HEK293 (cell line): ENCODE data around the gene BTBD9.

Source experiments
- CTCF ChIA-PET: fragments of 350-600 bp; formaldehyde crosslinking; extraction: SDS; loops from one replicate; lab custom pipeline; 2021; ENCODE audit warnings: antibody characterized with exemption; lab: Yijun Ruan, JAX
- POLR2A ChIA-PET: fragments of 300-600 bp; formaldehyde crosslinking; extraction: SDS; loops from one replicate; lab custom pipeline; 2020; ENCODE audit warnings: antibody characterized with exemption, inconsistent platforms; lab: Yijun Ruan, JAX
- H3K27ac ChIP-seq: fragments of 200-500 bp; sonication (Bioruptor generic); 2 replicates; pipeline ENCODE4 v1.5.1; 2014; ENCODE audit warnings: low read depth, low read length, control low read depth, inconsistent platforms; ENCODE audit errors: extremely low read depth
- H3K36me3 ChIP-seq, 2 experiments: fragments of 200-500 bp in 1 of 2; sonication (Bioruptor generic) in 1 of 2; 1 replicate in 1 of 2; 2 replicates in 1 of 2; pipeline ENCODE4 v1.5.1; 2014 to 2017; ENCODE audit warnings: inconsistent platforms in 2 of 2, low read length in 2 of 2; ENCODE audit not compliant: control insufficient read depth in 2 of 2, insufficient read depth in 1 of 2
- H3K4me1 ChIP-seq: fragments of 200-500 bp; sonication (Bioruptor generic); 2 replicates; pipeline ENCODE4 v1.5.1; 2014; ENCODE audit warnings: mild to moderate bottlenecking, low read length, inconsistent platforms; ENCODE audit not compliant: control insufficient read depth, insufficient read depth
- H3K4me3 ChIP-seq: 2 replicates; pipeline ENCODE4 v1.5.1; 2011; ENCODE audit warnings: low read depth, mild to moderate bottlenecking, control low read depth, low read length, moderate library complexity
- H3K9me3 ChIP-seq: fragments of 200-500 bp; sonication (Bioruptor generic); 2 replicates; pipeline ENCODE4 v1.5.1; 2014; ENCODE audit warnings: low read depth, low read length, inconsistent platforms; ENCODE audit not compliant: control insufficient read depth, insufficient read depth
- GLIS1 ChIP-seq: fragments of 450-650 bp; formaldehyde crosslinking; IDR thresholded peaks from 2 replicates; pipeline ENCODE4 v1.5.1; 2016; ENCODE audit warnings: missing biosample characterization, missing genetic modification characterization
- GLIS2 ChIP-seq: fragments of 450-650 bp; formaldehyde crosslinking; IDR thresholded peaks from 2 replicates; pipeline ENCODE4 v1.5.1; 2016; ENCODE audit warnings: missing biosample characterization, missing genetic modification characterization
- IKZF3 ChIP-seq: fragments of 450-650 bp; IDR thresholded peaks from 2 replicates; pipeline ENCODE4 v1.5.0; 2018; ENCODE audit warnings: missing biosample characterization, mild to moderate bottlenecking, missing genetic modification characterization, moderate library complexity
- MEIS1 ChIP-seq: sonication (generic); formaldehyde crosslinking; IDR thresholded peaks from 2 replicates; pipeline ENCODE4 v1.8.1; 2022; ENCODE audit warnings: missing genetic modification reagents, mild to moderate bottlenecking, borderline replicate concordance
- SCRT1 ChIP-seq: fragments of 450-650 bp; formaldehyde crosslinking; IDR thresholded peaks from 2 replicates; pipeline ENCODE4 v1.5.1; 2016; ENCODE audit warnings: missing biosample characterization, missing genetic modification characterization, borderline replicate concordance
- ZBTB8A ChIP-seq: fragments of 450-650 bp; formaldehyde crosslinking; IDR thresholded peaks from 2 replicates; pipeline ENCODE4 v1.5.1; 2016; ENCODE audit warnings: missing biosample characterization, missing genetic modification characterization
- ZNF133 ChIP-seq: fragments of 450-650 bp; formaldehyde crosslinking; IDR thresholded peaks from 2 replicates; pipeline ENCODE4 v1.5.1; 2016; ENCODE audit warnings: missing biosample characterization, missing genetic modification characterization
- ZNF16 ChIP-seq: fragments of 450-650 bp; formaldehyde crosslinking; IDR thresholded peaks from 2 replicates; pipeline ENCODE4 v1.5.1; 2016; ENCODE audit warnings: low read depth, missing biosample characterization, missing genetic modification characterization
- ZNF19 ChIP-seq: fragments of 450-650 bp; formaldehyde crosslinking; IDR thresholded peaks from 2 replicates; pipeline ENCODE4; 2016; ENCODE audit warnings: missing biosample characterization, missing genetic modification characterization, low read depth
- ZNF214 ChIP-seq: fragments of 450-650 bp; formaldehyde crosslinking; IDR thresholded peaks from 2 replicates; pipeline ENCODE4 v1.5.1; 2017; ENCODE audit warnings: missing biosample characterization, mild to moderate bottlenecking, missing genetic modification characterization, borderline replicate concordance
- ZNF23 ChIP-seq: fragments of 450-650 bp; formaldehyde crosslinking; IDR thresholded peaks from 2 replicates; pipeline ENCODE4 v1.5.1; 2016; ENCODE audit warnings: missing biosample characterization, missing genetic modification characterization, borderline replicate concordance
- ZNF248 ChIP-seq: fragments of 450-650 bp; formaldehyde crosslinking; IDR thresholded peaks from 2 replicates; pipeline ENCODE4 v1.5.1; 2017; ENCODE audit warnings: missing biosample characterization, missing genetic modification characterization
- ZNF366 ChIP-seq: fragments of 450-650 bp; formaldehyde crosslinking; conservative IDR thresholded peaks from 2 replicates; pipeline ENCODE4 v1.5.1; 2016; ENCODE audit warnings: missing biosample characterization, missing genetic modification characterization
- ZNF391 ChIP-seq: fragments of 450-650 bp; formaldehyde crosslinking; IDR thresholded peaks from 2 replicates; pipeline ENCODE4 v1.5.1; 2016; ENCODE audit warnings: low read depth, missing biosample characterization, missing genetic modification characterization, borderline replicate concordance
- ZNF433 ChIP-seq: fragments of 450-650 bp; formaldehyde crosslinking; IDR thresholded peaks from 2 replicates; pipeline ENCODE4 v1.5.1; 2016; ENCODE audit warnings: missing biosample characterization, missing genetic modification characterization, low read depth
- ZNF548 ChIP-seq: fragments of 450-650 bp; formaldehyde crosslinking; IDR thresholded peaks from 2 replicates; pipeline ENCODE4 v1.5.1; 2016; ENCODE audit warnings: missing biosample characterization, missing genetic modification characterization
- ZNF549 ChIP-seq: fragments of 450-650 bp; IDR thresholded peaks from 2 replicates; pipeline ENCODE4 v1.5.1; 2018; ENCODE audit warnings: missing biosample characterization, missing genetic modification characterization, mild to moderate bottlenecking, inconsistent platforms, moderate library complexity
- ZNF555 ChIP-seq: fragments of 450-650 bp; formaldehyde crosslinking; conservative IDR thresholded peaks from 2 replicates; pipeline ENCODE4 v1.5.1; 2017; ENCODE audit warnings: missing biosample characterization, mild to moderate bottlenecking, missing genetic modification characterization, inconsistent platforms
- ZNF560 ChIP-seq: fragments of 450-650 bp; formaldehyde crosslinking; IDR thresholded peaks from 2 replicates; pipeline ENCODE4 v1.5.1; 2017; ENCODE audit warnings: missing biosample characterization, missing genetic modification characterization, borderline replicate concordance
- ZNF624 ChIP-seq: fragments of 450-650 bp; formaldehyde crosslinking; IDR thresholded peaks from 2 replicates; pipeline ENCODE4 v1.5.1; 2017; ENCODE audit warnings: missing biosample characterization, missing genetic modification characterization
- ZNF626 ChIP-seq: fragments of 450-650 bp; sonication (Bioruptor Pico); formaldehyde crosslinking; IDR thresholded peaks from 2 replicates; pipeline ENCODE4 v1.5.1; 2018; ENCODE audit warnings: missing biosample characterization, missing genetic modification characterization, inconsistent platforms
- ZNF837 ChIP-seq: fragments of 450-650 bp; formaldehyde crosslinking; IDR thresholded peaks from 2 replicates; pipeline ENCODE4 v1.5.1; 2016; ENCODE audit warnings: missing biosample characterization, missing genetic modification characterization
- ZSCAN16 ChIP-seq: fragments of 450-650 bp; formaldehyde crosslinking; IDR thresholded peaks from 2 replicates; pipeline ENCODE4 v1.5.1; 2016; ENCODE audit warnings: missing biosample characterization, missing genetic modification characterization
- TF ChIP-seq, protein P1 (sequence below): fragments of 450-650 bp; formaldehyde crosslinking; IDR thresholded peaks from 2 replicates; pipeline ENCODE4; 2016; ENCODE audit warnings: missing biosample characterization, missing genetic modification characterization
- TF ChIP-seq, protein P2 (sequence below): fragments of 450-650 bp; formaldehyde crosslinking; IDR thresholded peaks from 2 replicates; pipeline ENCODE4 v1.5.1; 2017; ENCODE audit warnings: missing biosample characterization, missing genetic modification characterization
- TF ChIP-seq, protein P3 (sequence below): fragments of 450-650 bp; formaldehyde crosslinking; IDR thresholded peaks from 2 replicates; pipeline ENCODE4 v1.5.1; 2016; ENCODE audit warnings: missing biosample characterization, missing genetic modification characterization
- TF ChIP-seq, protein P4 (sequence below): fragments of 450-650 bp; formaldehyde crosslinking; conservative IDR thresholded peaks from 2 replicates; pipeline ENCODE4 v1.5.1; 2016; ENCODE audit warnings: low read depth, missing biosample characterization, missing genetic modification characterization

BTBD9 gene

DNA sequence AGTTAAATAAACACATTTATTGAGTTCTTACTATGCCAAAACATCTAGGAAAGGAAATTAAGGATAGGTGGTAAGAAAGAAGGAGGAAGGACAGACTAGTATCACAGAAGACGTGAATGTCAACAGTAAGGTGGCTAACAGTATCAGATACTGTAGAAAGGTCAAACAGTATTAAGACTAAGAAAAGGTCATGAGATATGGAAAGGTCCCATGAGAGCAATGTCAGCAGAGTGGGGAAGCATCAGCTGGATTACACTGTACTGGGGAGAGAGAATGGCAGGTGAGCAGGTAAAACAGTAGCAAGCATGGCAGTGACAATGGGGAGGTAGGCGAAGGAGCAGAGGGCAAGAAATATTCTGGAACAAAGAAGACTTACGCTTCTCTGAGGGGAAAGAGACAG, 45.2 kb upstream of the BTBD9 start:
- POLR2A ChIA-PET = no interaction called here
- Histone ChIP-seq H3K36me3 (peaks cover 59 to 78% of the 10 kb centered on the region in 2 experiments), H3K9me3 (no peaks in the 10 kb centered on the region), H3K27ac (no peak overlapping the region), H3K4me1 (0 out of 2 replicates have a peak, but pooled peaks cover 5% of the 10 kb centered on the region)
- CTCF ChIA-PET = interaction anchor here (0.6 to 1.3 kb wide), 2 partner anchors 12 to 15 kb away, joined by 3 read pairs; no protein-coding TSS in a partner anchor
- TF ChIP-seq ZNF391 (tag by site-specific recombination) = no peak
- TF ChIP-seq ZBTB8A (tag by site-specific recombination) = no peak
- TF ChIP-seq ZNF837 (tag by site-specific recombination) = no peak
- TF ChIP-seq IKZF3 = no peak
- no peak for TF ChIP-seq ZNF23
- TF ChIP-seq ZSCAN16 (tag by site-specific recombination) = no peak
- TF ChIP-seq, protein P1, sequence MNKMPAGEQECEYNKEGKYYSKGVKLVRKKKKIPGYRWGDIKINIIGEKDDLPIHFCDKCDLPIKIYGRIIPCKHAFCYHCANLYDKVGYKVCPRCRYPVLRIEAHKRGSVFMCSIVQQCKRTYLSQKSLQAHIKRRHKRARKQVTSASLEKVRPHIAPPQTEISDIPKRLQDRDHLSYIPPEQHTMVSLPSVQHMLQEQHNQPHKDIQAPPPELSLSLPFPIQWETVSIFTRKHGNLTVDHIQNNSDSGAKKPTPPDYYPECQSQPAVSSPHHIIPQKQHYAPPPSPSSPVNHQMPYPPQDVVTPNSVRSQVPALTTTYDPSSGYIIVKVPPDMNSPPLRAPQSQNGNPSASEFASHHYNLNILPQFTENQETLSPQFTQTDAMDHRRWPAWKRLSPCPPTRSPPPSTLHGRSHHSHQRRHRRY (tag by site-specific recombination) = no peak
- TF ChIP-seq ZNF548 (tag by site-specific recombination) = no peak
- TF ChIP-seq, protein P2, sequence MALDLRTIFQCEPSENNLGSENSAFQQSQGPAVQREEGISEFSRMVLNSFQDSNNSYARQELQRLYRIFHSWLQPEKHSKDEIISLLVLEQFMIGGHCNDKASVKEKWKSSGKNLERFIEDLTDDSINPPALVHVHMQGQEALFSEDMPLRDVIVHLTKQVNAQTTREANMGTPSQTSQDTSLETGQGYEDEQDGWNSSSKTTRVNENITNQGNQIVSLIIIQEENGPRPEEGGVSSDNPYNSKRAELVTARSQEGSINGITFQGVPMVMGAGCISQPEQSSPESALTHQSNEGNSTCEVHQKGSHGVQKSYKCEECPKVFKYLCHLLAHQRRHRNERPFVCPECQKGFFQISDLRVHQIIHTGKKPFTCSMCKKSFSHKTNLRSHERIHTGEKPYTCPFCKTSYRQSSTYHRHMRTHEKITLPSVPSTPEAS (tag by site-specific recombination) = no peak
- no peak for TF ChIP-seq MEIS1
- TF ChIP-seq GLIS1 (tag by site-specific recombination) = no peak
- TF ChIP-seq ZNF555 (tag by site-specific recombination) = no peak
- TF ChIP-seq ZNF433 (tag by site-specific recombination) = no peak
- TF ChIP-seq SCRT1 = no peak
- TF ChIP-seq ZNF19 = no peak
- no peak for TF ChIP-seq ZNF16
- no peak for TF ChIP-seq ZNF133 (tag by site-specific recombination)
- TF ChIP-seq, protein P3, sequence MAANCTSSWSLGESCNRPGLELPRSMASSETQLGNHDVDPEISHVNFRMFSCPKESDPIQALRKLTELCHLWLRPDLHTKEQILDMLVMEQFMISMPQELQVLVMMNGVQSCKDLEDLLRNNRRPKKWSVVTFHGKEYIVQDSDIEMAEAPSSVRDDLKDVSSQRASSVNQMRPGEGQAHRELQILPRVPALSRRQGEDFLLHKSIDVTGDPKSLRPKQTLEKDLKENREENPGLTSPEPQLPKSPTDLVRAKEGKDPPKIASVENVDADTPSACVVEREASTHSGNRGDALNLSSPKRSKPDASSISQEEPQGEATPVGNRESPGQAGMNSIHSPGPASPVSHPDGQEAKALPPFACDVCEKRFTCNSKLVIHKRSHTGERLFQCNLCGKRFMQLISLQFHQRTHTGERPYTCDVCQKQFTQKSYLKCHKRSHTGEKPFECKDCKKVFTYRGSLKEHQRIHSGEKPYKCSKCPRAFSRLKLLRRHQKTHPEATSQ (tag by site-specific recombination) = no peak
- TF ChIP-seq, all 188 proteins: peak for 0
- H3K4me3 ChIP-seq = no peak overlapping the region

DNA sequence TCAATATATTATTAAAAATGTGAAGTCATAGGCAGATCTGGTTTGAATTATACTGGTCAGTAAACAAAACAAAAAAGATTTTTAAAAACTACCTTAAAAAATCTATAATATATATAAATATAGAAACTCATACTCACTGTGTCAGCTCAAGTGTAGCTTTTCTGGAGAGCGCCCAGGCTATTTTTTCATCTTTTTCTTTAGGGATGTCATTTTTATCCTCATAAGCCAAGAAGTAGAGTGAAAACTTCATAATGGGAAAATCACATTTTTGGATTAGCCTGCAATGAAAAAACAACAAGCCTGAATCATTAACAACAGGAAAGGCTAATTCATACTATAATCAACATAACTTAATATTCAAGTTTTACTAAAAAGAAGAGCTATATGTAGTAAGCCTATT, 44.5 kb upstream of the BTBD9 start:
- ChIA-PET POLR2A (no interaction called here), CTCF (interaction anchor here (0.6 to 1.3 kb wide), 2 partner anchors 12 to 14 kb away, joined by 3 read pairs; no protein-coding TSS in a partner anchor)
- no peak overlapping the region for H3K27ac ChIP-seq
- peaks cover 66 to 84% of the 10 kb centered on the region in 2 experiments for H3K36me3 ChIP-seq
- TF ChIP-seq ZNF366 (tag by site-specific recombination) = no peak
- no peak for TF ChIP-seq GLIS2 (tag by site-specific recombination)
- TF ChIP-seq ZNF549 (tag by site-specific recombination) = no peak
- no peak for TF ChIP-seq ZNF555 (tag by site-specific recombination)
- TF ChIP-seq ZNF248 (tag by site-specific recombination) = no peak
- no peak for TF ChIP-seq ZNF560 (tag by site-specific recombination)
- TF ChIP-seq, protein P4, sequence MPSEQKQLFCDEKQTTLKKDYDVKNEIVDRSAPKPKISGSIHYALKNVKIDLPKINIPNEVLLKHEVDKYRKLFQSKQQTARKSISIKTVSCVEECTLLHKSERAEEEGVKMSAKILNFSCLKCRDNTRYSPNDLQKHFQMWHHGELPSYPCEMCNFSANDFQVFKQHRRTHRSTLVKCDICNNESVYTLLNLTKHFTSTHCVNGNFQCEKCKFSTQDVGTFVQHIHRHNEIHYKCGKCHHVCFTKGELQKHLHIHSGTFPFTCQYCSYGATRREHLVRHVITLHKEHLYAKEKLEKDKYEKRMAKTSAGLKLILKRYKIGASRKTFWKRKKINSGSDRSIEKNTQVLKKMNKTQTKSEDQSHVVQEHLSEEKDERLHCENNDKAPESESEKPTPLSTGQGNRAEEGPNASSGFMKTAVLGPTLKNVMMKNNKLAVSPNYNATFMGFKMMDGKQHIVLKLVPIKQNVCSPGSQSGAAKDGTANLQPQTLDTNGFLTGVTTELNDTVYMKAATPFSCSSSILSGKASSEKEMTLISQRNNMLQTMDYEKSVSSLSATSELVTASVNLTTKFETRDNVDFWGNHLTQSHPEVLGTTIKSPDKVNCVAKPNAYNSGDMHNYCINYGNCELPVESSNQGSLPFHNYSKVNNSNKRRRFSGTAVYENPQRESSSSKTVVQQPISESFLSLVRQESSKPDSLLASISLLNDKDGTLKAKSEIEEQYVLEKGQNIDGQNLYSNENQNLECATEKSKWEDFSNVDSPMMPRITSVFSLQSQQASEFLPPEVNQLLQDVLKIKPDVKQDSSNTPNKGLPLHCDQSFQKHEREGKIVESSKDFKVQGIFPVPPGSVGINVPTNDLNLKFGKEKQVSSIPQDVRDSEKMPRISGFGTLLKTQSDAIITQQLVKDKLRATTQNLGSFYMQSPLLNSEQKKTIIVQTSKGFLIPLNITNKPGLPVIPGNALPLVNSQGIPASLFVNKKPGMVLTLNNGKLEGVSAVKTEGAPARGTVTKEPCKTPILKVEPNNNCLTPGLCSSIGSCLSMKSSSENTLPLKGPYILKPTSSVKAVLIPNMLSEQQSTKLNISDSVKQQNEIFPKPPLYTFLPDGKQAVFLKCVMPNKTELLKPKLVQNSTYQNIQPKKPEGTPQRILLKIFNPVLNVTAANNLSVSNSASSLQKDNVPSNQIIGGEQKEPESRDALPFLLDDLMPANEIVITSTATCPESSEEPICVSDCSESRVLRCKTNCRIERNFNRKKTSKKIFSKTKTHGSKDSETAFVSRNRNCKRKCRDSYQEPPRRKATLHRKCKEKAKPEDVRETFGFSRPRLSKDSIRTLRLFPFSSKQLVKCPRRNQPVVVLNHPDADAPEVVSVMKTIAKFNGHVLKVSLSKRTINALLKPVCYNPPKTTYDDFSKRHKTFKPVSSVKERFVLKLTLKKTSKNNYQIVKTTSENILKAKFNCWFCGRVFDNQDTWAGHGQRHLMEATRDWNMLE (tag by site-specific recombination) = no peak
- no peak for TF ChIP-seq ZNF626
- TF ChIP-seq ZNF214 = no peak
- no peak for TF ChIP-seq ZNF624 (tag by site-specific recombination)
- H3K4me3 ChIP-seq = no peak overlapping the region
- no peaks in the 10 kb centered on the region for H3K9me3 ChIP-seq
- H3K4me1 ChIP-seq = 0 out of 2 replicates have a peak, but pooled peaks cover 5% of the 10 kb centered on the region
